HepG2 (cell line): ENCODE results near the gene EPHA3. TPM values are rescaled to one million over a fixed set of nuclear protein-coding genes. Genes with fewer than 3 reads are reported as not detected.

Source experiments
- ATAC-seq: fragments of 200-7000 bp; cut with Tn5 transposase; 3 replicates; pipeline ENCODE4 v1.9.1; 2020; ENCODE audit warnings: mild to moderate bottlenecking, moderate library complexity
- BruUV-seq: library from RNA; stranded (reverse); fragments of 400-500 nt; replicated peaks from 2 replicates; lab custom pipeline; 2021; lab: Mats Ljungman, UMichigan
- CTCF ChIA-PET: fragments of 300-600 bp; formaldehyde crosslinking; extraction: SDS; loops from one replicate; lab custom pipeline; 2021; ENCODE audit warnings: low total read pairs, inconsistent platforms, low intra/inter-chr PET ratio; lab: Yijun Ruan, JAX
- POLR2A ChIA-PET: fragments of 350-600 bp; sonication (Branson Sonifier 250); formaldehyde crosslinking; loops from one replicate; lab custom pipeline; 2020; ENCODE audit warnings: antibody characterized with exemption, inconsistent platforms; lab: Yijun Ruan, JAX
- DNase-seq: peaks from one replicate; pipeline ENCODE4 v3.0.0-alpha.2; 2015; ENCODE audit warnings: low spot score
- FAIRE-seq: peaks from 3 replicates; lab custom pipeline; 2011; peaks lifted over from hg19 to GRCh38; lab: Jason Lieb, UNC
- H2AFZ ChIP-seq: one replicate; pipeline ENCODE4 v1.6.1; 2011; ENCODE audit warnings: low read length, inconsistent platforms
- H3K27ac ChIP-seq: fragments of 300-600 bp; 3 replicates; pipeline ENCODE4 v1.8.0; 2011; ENCODE audit warnings: mixed run types, mild to moderate bottlenecking, mixed read lengths, low read length, inconsistent platforms; ENCODE audit not compliant: insufficient read depth; ENCODE audit errors: extremely low read length
- H3K27me3 ChIP-seq, 2 experiments: fragments of 200-600 bp in 1 of 2; 2 replicates in 1 of 2; 3 replicates in 1 of 2; pipeline versions ENCODE4 v1.6.0 to v1.8.0; 2011; ENCODE audit warnings: low read length in 2 of 2, mild to moderate bottlenecking in 2 of 2, moderate library complexity in 2 of 2, inconsistent platforms in 1 of 2; ENCODE audit not compliant: insufficient read depth in 2 of 2, control insufficient read depth in 1 of 2
- H3K36me3 ChIP-seq, 2 experiments: fragments of 200-600 bp in 1 of 2; replicated peaks in 1 of 2; 2 replicates in 1 of 2; 3 replicates in 1 of 2; pipeline versions ENCODE4 v1.5.1 to v1.8.0; 2011; ENCODE audit warnings: low read length in 2 of 2, inconsistent platforms in 1 of 2; ENCODE audit not compliant: insufficient read depth in 2 of 2, control insufficient read depth in 1 of 2
- H3K4me1 ChIP-seq: 2 replicates; pipeline ENCODE4 v1.5.1; 2012; ENCODE audit warnings: low read length, inconsistent platforms; ENCODE audit not compliant: insufficient read depth
- H3K4me2 ChIP-seq: 2 replicates; pipeline ENCODE4 v1.6.0; 2011; ENCODE audit warnings: low read depth, low read length, inconsistent platforms
- H3K4me3 ChIP-seq, 3 experiments: fragments of 200-600 bp in 1 of 3; sonication (generic), shearing (Covaris generic) in 1 of 3; replicated peaks in 1 of 3; 2 replicates each; pipeline ENCODE4 v1.5.1; 2011 to 2016; ENCODE audit warnings: low read length in 3 of 3, inconsistent platforms in 2 of 3, low read depth in 2 of 3, mild to moderate bottlenecking in 2 of 3, control low read depth in 1 of 3, mixed read lengths in 1 of 3; ENCODE audit not compliant: insufficient read depth in 1 of 3
- H3K79me2 ChIP-seq: one replicate; pipeline ENCODE4 v1.6.1; 2011; ENCODE audit warnings: low read length, inconsistent platforms; ENCODE audit not compliant: insufficient read depth
- H3K9ac ChIP-seq: 2 replicates; pipeline ENCODE4 v1.6.0; 2011; ENCODE audit warnings: mild to moderate bottlenecking, low read depth, low read length, inconsistent platforms; ENCODE audit not compliant: insufficient read depth
- H3K9me3 ChIP-seq: 2 replicates; pipeline ENCODE4 v1.5.1; 2012; ENCODE audit warnings: mild to moderate bottlenecking, low read length
- H4K20me1 ChIP-seq: 2 replicates; pipeline ENCODE4 v1.6.0; 2011; ENCODE audit warnings: inconsistent platforms, mild to moderate bottlenecking, low read length, moderate library complexity; ENCODE audit not compliant: insufficient read depth
- CBFB ChIP-seq: sonication (generic); formaldehyde crosslinking; IDR thresholded peaks from 2 replicates; pipeline ENCODE4 v1.4.0; 2020; ENCODE audit warnings: missing genetic modification reagents
- GABPB1 ChIP-seq: IDR thresholded peaks from 2 replicates; pipeline ENCODE4 v1.6.1; 2016; ENCODE audit warnings: mild to moderate bottlenecking, missing genetic modification reagents, moderate library complexity, missing compliant biosample characterization
- SP2 ChIP-seq: sonication (generic); formaldehyde crosslinking; IDR thresholded peaks from 2 replicates; pipeline ENCODE4 v1.5.1; 2020; ENCODE audit warnings: mild to moderate bottlenecking, missing genetic modification reagents
- TOE1 ChIP-seq: sonication (generic); formaldehyde crosslinking; IDR thresholded peaks from 2 replicates; pipeline ENCODE4 v1.4.0; 2020; ENCODE audit warnings: mild to moderate bottlenecking, missing genetic modification reagents
- ZNF260 ChIP-seq: sonication (generic); formaldehyde crosslinking; IDR thresholded peaks from 2 replicates; pipeline ENCODE4 v1.4.0; 2020; ENCODE audit warnings: missing genetic modification reagents, low read depth, mild to moderate bottlenecking, borderline replicate concordance
- ZNF317 ChIP-seq: sonication (generic); formaldehyde crosslinking; IDR thresholded peaks from 2 replicates; pipeline ENCODE4 v1.5.0; 2020; ENCODE audit warnings: mild to moderate bottlenecking, missing genetic modification reagents
- ZNF629 ChIP-seq: sonication (generic); formaldehyde crosslinking; conservative IDR thresholded peaks from 2 replicates; pipeline ENCODE4 v1.5.0; 2020; ENCODE audit warnings: missing genetic modification reagents
- WGBS: methylation state at CpG from one replicate; pipeline ENCODE4 v1.1.6; 2017; ENCODE audit warnings: low lambda C conversion rate; 5-methylcytosine and 5-hydroxymethylcytosine counted together
- in situ Hi-C: cut with HindIII; loops from 2 replicates; pipeline ENCODE4 v1.10.0; 2017; ENCODE audit warnings: low pct_unique_long_range_greater_than_20kb; ENCODE audit not compliant: extremely low pct_ligation_motif_present
- intact Hi-C: fragments of 100-400 bp; cut with micrococcal nuclease; formaldehyde crosslinking; loops from one replicate; pipeline ENCODE4 v1.10.0; 2022; ENCODE audit not compliant: unreplicated experiment
- polyA plus RNA-seq, 8 experiments: library from polyadenylated mRNA; depleted of rRNA in 3 of 8; stranded (reverse) in 7 of 8; unstranded in 1 of 8; fragments of >200 nt; fragmentation: Illumina TruSeq in 4 of 8; extraction: Trizol in 4 of 8; gene quantifications; 2 replicates each; pipeline versions ENCODE4 v1.2.1 to v1.2.3, GENCODE V29; 2011 to 2016; ENCODE audit warnings: low read depth in 4 of 8, missing spikeins in 1 of 8, mixed read lengths in 1 of 8; ENCODE audit not compliant: insufficient read depth in 1 of 8
- total RNA-seq, 5 experiments: library from RNA; depleted of rRNA; stranded (reverse); fragments of >200 nt; fragmentation: Illumina TruSeq; extraction: Trizol; gene quantifications; 2 replicates each; pipeline ENCODE4 v1.2.3, GENCODE V29; 2016; ENCODE audit warnings: low read depth in 1 of 5
- TF ChIP-seq, protein P1 (sequence below): sonication (generic); formaldehyde crosslinking; conservative IDR thresholded peaks from 2 replicates; pipeline ENCODE4 v1.4.0; 2020; ENCODE audit warnings: missing genetic modification reagents
- TF ChIP-seq, protein P2 (sequence below): sonication (generic); formaldehyde crosslinking; IDR thresholded peaks from 2 replicates; pipeline ENCODE4 v1.5.0; 2020; ENCODE audit warnings: mild to moderate bottlenecking, missing genetic modification reagents, moderate library complexity

The EPHA3 gene
- total and polyA plus RNA-seq, 2 of the 13 experiments (the other 11 are each of a cell fraction or from before 2014, with no cell fraction given), result 0.01 TPM; not detected in 1

DNA sequence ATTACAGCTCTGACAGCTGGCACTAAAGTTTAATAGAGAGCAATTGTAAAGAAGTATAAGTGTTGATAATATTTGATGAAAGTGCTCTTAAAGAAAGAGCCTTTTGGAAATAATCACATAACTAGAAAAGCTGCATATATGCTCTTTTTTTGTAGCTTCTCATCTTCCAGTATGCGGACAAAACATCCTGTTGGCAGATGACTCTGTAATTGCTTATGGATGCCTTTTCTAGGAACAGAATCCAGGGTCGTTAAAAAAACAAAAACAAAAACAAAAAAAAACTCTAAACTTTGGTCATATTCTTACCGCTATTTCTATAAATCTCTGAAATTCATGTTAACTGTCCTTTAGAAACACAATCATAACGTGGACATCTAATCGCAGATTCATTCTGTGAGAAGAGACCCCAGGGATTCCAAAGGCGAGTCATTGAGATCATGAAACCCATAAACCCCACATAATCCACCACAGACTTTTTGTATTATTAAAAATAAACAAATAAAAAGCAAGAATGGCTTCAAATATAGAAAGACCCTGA lies 109.8 kb downstream of the EPHA3 start:
- FAIRE-seq, result no peak

More for the DNA sequence above, 109.8 kb downstream of the EPHA3 start:
- Histone ChIP-seq H3K9ac (no peak overlapping the region), H3K9me3 (no peaks in the 10 kb centered on the region), H3K4me2 (no peak overlapping the region), H3K36me3 (no peaks in the 10 kb centered on the region), H3K4me1 (no peaks in the 10 kb centered on the region), H3K27ac (no peak overlapping the region), H3K79me2 (no peaks in the 10 kb centered on the region), H4K20me1 (no peaks in the 10 kb centered on the region), H3K27me3 (no peaks in the 10 kb centered on the region), H2AFZ (no peak overlapping the region), H3K4me3 (no peak overlapping the region)
- DNase-seq (no peak), ATAC-seq (no peak)
- 20% methylated on average over 6 of the region's 6 CpGs for WGBS
- in situ Hi-C loops (no loop called here), intact Hi-C loops (no loop called here)
- no TSS peak for BruUV-seq
- TF ChIP-seq CBFB (CRISPR knock-in tag) (no peak), GABPB1 (CRISPR knock-in tag) (no peak), ZNF317 (CRISPR knock-in tag) (no peak), SP2 (CRISPR knock-in tag) (no peak), ZNF629 (CRISPR knock-in tag) (no peak), TOE1 (no peak), ZNF260 (CRISPR knock-in tag) (no peak)
- TF ChIP-seq, protein P1, sequence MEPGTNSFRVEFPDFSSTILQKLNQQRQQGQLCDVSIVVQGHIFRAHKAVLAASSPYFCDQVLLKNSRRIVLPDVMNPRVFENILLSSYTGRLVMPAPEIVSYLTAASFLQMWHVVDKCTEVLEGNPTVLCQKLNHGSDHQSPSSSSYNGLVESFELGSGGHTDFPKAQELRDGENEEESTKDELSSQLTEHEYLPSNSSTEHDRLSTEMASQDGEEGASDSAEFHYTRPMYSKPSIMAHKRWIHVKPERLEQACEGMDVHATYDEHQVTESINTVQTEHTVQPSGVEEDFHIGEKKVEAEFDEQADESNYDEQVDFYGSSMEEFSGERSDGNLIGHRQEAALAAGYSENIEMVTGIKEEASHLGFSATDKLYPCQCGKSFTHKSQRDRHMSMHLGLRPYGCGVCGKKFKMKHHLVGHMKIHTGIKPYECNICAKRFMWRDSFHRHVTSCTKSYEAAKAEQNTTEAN (CRISPR knock-in tag), result no peak
- TF ChIP-seq, protein P2, sequence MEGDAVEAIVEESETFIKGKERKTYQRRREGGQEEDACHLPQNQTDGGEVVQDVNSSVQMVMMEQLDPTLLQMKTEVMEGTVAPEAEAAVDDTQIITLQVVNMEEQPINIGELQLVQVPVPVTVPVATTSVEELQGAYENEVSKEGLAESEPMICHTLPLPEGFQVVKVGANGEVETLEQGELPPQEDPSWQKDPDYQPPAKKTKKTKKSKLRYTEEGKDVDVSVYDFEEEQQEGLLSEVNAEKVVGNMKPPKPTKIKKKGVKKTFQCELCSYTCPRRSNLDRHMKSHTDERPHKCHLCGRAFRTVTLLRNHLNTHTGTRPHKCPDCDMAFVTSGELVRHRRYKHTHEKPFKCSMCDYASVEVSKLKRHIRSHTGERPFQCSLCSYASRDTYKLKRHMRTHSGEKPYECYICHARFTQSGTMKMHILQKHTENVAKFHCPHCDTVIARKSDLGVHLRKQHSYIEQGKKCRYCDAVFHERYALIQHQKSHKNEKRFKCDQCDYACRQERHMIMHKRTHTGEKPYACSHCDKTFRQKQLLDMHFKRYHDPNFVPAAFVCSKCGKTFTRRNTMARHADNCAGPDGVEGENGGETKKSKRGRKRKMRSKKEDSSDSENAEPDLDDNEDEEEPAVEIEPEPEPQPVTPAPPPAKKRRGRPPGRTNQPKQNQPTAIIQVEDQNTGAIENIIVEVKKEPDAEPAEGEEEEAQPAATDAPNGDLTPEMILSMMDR (CRISPR knock-in tag), result no peak
- CTCF ChIA-PET, result no interaction called here
- POLR2A ChIA-PET, result no interaction called here
